K562 (cell line): ENCODE results near the gene XPO6. TPM values are rescaled to one million over a fixed set of nuclear protein-coding genes. Genes with fewer than 3 reads are reported as not detected.

Experiments
- ATAC-seq: fragments of 200-7000 bp; cut with Tn5 transposase; 3 replicates; pipeline ENCODE4 v1.9.1; 2020; ENCODE audit warnings: moderate library complexity
- BruUV-seq: library from RNA; stranded (reverse); fragments of 400-500 nt; replicated peaks from 2 replicates; lab custom pipeline; 2021; lab: Mats Ljungman, UMichigan
- CTCF ChIA-PET: fragments of 300-600 bp; formaldehyde crosslinking; extraction: SDS; loops from one replicate; lab custom pipeline; 2021; ENCODE audit warnings: low intra/inter-chr PET ratio; lab: Yijun Ruan, JAX
- POLR2A ChIA-PET: fragments of 300-600, 350-650 bp; sonication (Branson Sonifier 250); formaldehyde crosslinking; extraction: SDS; loops from one replicate; lab custom pipeline; 2021; ENCODE audit warnings: antibody characterized with exemption, inconsistent platforms; lab: Yijun Ruan, JAX
- DNase-seq, 4 experiments: peaks; one replicate each; pipeline versions ENCODE4 v3.0.0 to v3.0.0-alpha.2; 2011 to 2018; ENCODE audit warnings: low spot score in 3 of 4, mixed read lengths in 3 of 4; ENCODE audit errors: extremely low read depth in 1 of 4
- FAIRE-seq: peaks from 2 replicates; lab custom pipeline; 2011; peaks lifted over from hg19 to GRCh38; lab: Jason Lieb, UNC
- H2AFZ ChIP-seq: 2 replicates; pipeline ENCODE4 v1.6.0; 2011; ENCODE audit warnings: low read depth, low read length, control low read depth, inconsistent platforms
- H3K27ac ChIP-seq: fragments of 200-600 bp; 3 replicates; pipeline ENCODE4 v1.8.0; 2011; ENCODE audit warnings: low read depth, mild to moderate bottlenecking, control low read depth, inconsistent platforms, low read length, moderate library complexity, mixed read lengths; ENCODE audit errors: extremely low read depth
- H3K27me3 ChIP-seq, 2 experiments: fragments of 300-600 bp in 1 of 2; 2 replicates in 1 of 2; 3 replicates in 1 of 2; pipeline versions ENCODE4 v1.6.0 to v1.8.0; 2011; ENCODE audit warnings: inconsistent platforms in 2 of 2, low read length in 2 of 2, mild to moderate bottlenecking in 1 of 2, mixed read lengths in 1 of 2, moderate library complexity in 1 of 2; ENCODE audit not compliant: control insufficient read depth in 2 of 2, insufficient read depth in 2 of 2
- H3K36me3 ChIP-seq: fragments of 300-600 bp; 3 replicates; pipeline ENCODE4 v1.8.0; 2011; ENCODE audit warnings: mild to moderate bottlenecking, low read length, inconsistent platforms; ENCODE audit not compliant: control insufficient read depth, insufficient read depth
- H3K4me1 ChIP-seq, 2 experiments: fragments of 200-600 bp in 1 of 2; replicated peaks in 1 of 2; 2 replicates in 1 of 2; 3 replicates in 1 of 2; pipeline versions ENCODE4 v1.5.1 to v1.8.0; 2011; ENCODE audit warnings: inconsistent platforms in 2 of 2, low read length in 2 of 2, mild to moderate bottlenecking in 1 of 2, mixed read lengths in 1 of 2, moderate library complexity in 1 of 2; ENCODE audit not compliant: control insufficient read depth in 2 of 2, insufficient read depth in 2 of 2
- H3K4me2 ChIP-seq: 2 replicates; pipeline ENCODE4 v1.6.1; 2011; ENCODE audit warnings: low read length, control low read depth, inconsistent platforms, mixed read lengths; ENCODE audit not compliant: insufficient read depth
- H3K4me3 ChIP-seq: fragments of 200-600 bp; sonication (generic), shearing (Covaris generic); 2 replicates; pipeline ENCODE4 v1.5.1; 2016; ENCODE audit warnings: control low read depth, inconsistent platforms
- H3K79me2 ChIP-seq: fragments of 200-600 bp; 3 replicates; pipeline ENCODE4 v1.8.0; 2011; ENCODE audit warnings: low read length, inconsistent platforms; ENCODE audit not compliant: control insufficient read depth, insufficient read depth
- H3K9ac ChIP-seq, 2 experiments: 2 replicates each; pipeline versions ENCODE4 v1.6.0 to v1.6.1; 2011; ENCODE audit warnings: low read depth in 2 of 2, low read length in 2 of 2, control low read depth in 1 of 2, inconsistent platforms in 1 of 2, mild to moderate bottlenecking in 1 of 2, mixed read lengths in 1 of 2; ENCODE audit not compliant: insufficient read depth in 1 of 2
- H3K9me1 ChIP-seq: one replicate; pipeline ENCODE4 v1.6.0; 2011; ENCODE audit warnings: inconsistent platforms, mild to moderate bottlenecking, low read length, moderate library complexity; ENCODE audit not compliant: control insufficient read depth, insufficient read depth
- H3K9me3 ChIP-seq: replicated peaks from 2 replicates; pipeline ENCODE4 v1.5.1; 2011; ENCODE audit warnings: low read depth, low read length, inconsistent platforms; ENCODE audit not compliant: control insufficient read depth, insufficient read depth
- H4K20me1 ChIP-seq: replicated peaks from 2 replicates; pipeline ENCODE4 v1.6.1; 2011; ENCODE audit warnings: low read length, inconsistent platforms, mixed read lengths; ENCODE audit not compliant: control insufficient read depth, insufficient read depth
- ESRRA ChIP-seq: fragments of 450-650 bp; IDR thresholded peaks from 2 replicates; pipeline ENCODE4 v1.6.1; 2014; ENCODE audit warnings: low read depth, mild to moderate bottlenecking, moderate library complexity, borderline replicate concordance
- KAT7 ChIP-seq: sonication (generic); formaldehyde crosslinking; IDR thresholded peaks from 2 replicates; pipeline ENCODE4 v1.8.0; 2022; ENCODE audit warnings: missing genetic modification reagents, mild to moderate bottlenecking, borderline replicate concordance
- MCM3 ChIP-seq: fragments of 450-650 bp; IDR thresholded peaks from 2 replicates; pipeline ENCODE4 v1.6.1; 2016
- MXI1 ChIP-seq: IDR thresholded peaks from 2 replicates; pipeline ENCODE4 v1.6.1; 2011; ENCODE audit warnings: low read depth, mild to moderate bottlenecking, improper control_type of control experiment, low read length
- NR4A1 ChIP-seq, 2 experiments: fragments of 250-450 bp in 1 of 2; fragments of 450-650 bp in 1 of 2; sonication (Bioruptor Pico) in 1 of 2; IDR thresholded peaks; 2 replicates each; pipeline versions ENCODE4 v1.4.0 to v1.6.1; 2016 to 2020; ENCODE audit warnings: mild to moderate bottlenecking in 2 of 2, missing compliant biosample characterization in 1 of 2, missing genetic modification characterization in 1 of 2, moderate library complexity in 1 of 2
- SMAD3 ChIP-seq: fragments of 450-650 bp; formaldehyde crosslinking; conservative IDR thresholded peaks from 2 replicates; pipeline ENCODE4 v1.4.0; 2020; ENCODE audit warnings: mild to moderate bottlenecking
- WGBS: fragments of 100-300 bp; shearing (Covaris generic); methylation state at CpG from one replicate; pipeline ENCODE4 v1.1.6; 2016; ENCODE audit warnings: low coverage, mixed read lengths; ENCODE audit not compliant: insufficient coverage; ENCODE audit errors: missing lambda C conversion rate; 5-methylcytosine and 5-hydroxymethylcytosine counted together
- in situ Hi-C: fragments of 300-500 bp; cut with MboI; formaldehyde crosslinking; loops from 4 replicates; pipeline ENCODE4 v1.15.0; 2018; ENCODE audit warnings: inconsistent platforms, mixed read lengths
- intact Hi-C: fragments of 100-400 bp; cut with micrococcal nuclease; formaldehyde crosslinking; loops from 2 replicates; pipeline ENCODE4 v1.14.2; 2022
- polyA plus RNA-seq, 8 experiments: library from polyadenylated mRNA; depleted of rRNA in 4 of 8; stranded (reverse) in 5 of 8; unstranded in 3 of 8; fragments of >200 nt; fragmentation: Nextera tagmentation in 2 of 8; fragmentation: Illumina TruSeq in 1 of 8; extraction: Ambion mirVana in 2 of 8; extraction: Trizol in 1 of 8; gene quantifications; 2 replicates each; pipeline versions ENCODE4 v1.2.1 to v1.2.3, GENCODE V29; 2011 to 2014; ENCODE audit warnings: inconsistent platforms in 1 of 8, missing spikeins in 1 of 8
- total RNA-seq, 7 experiments: library from RNA; depleted of rRNA in 6 of 7; stranded (reverse); fragments of >200 nt in 6 of 7; fragmentation: Illumina TruSeq in 2 of 7; extraction: Trizol in 2 of 7; gene quantifications; 2 replicates each; pipeline versions ENCODE4 v1.2.1 to v1.2.3, GENCODE V29; 2011 to 2021; ENCODE audit warnings: low replicate concordance in 1 of 7
- TF ChIP-seq, protein P1 (sequence below): sonication (generic); formaldehyde crosslinking; IDR thresholded peaks from 2 replicates; pipeline ENCODE4 v1.9.0; 2022; ENCODE audit warnings: mild to moderate bottlenecking, missing genetic modification reagents
- TF ChIP-seq, protein P2 (sequence below), 2 experiments: fragments of 250-450 bp in 1 of 2; fragments of 450-650 bp in 1 of 2; sonication (Bioruptor Pico) in 1 of 2; IDR thresholded peaks; 2 replicates each; pipeline versions ENCODE4 v1.6.1 to v1.8.0; 2016 to 2021; ENCODE audit warnings: mild to moderate bottlenecking in 2 of 2, moderate library complexity in 2 of 2, missing compliant biosample characterization in 1 of 2, missing genetic modification characterization in 1 of 2
- TF ChIP-seq, protein P3 (sequence below): IDR thresholded peaks from 2 replicates; pipeline ENCODE4 v1.6.1; 2011; ENCODE audit not compliant: insufficient read length; ENCODE audit errors: extremely low read depth
- TF ChIP-seq, protein P4 (sequence below): fragments of 450-650 bp; formaldehyde crosslinking; IDR thresholded peaks from 2 replicates; pipeline ENCODE4 v1.4.0; 2022; ENCODE audit warnings: missing genetic modification characterization

Gene XPO6
- total and polyA plus RNA-seq, 9 of the 15 experiments (the other 6 are each of a cell fraction or from before 2014, with no cell fraction given): 11.2 to 196 (median 119) TPM

GRCh38 chr16:28131743-28132393 is 79.9 kb downstream of the XPO6 start:
- H3K27me3 ChIP-seq: no peaks in the 10 kb centered on the region
- H3K79me2 ChIP-seq: no peaks in the 10 kb centered on the region
- peaks cover 10% of the 10 kb centered on the region; the same call in 1 of the 2 replicates for H4K20me1 ChIP-seq
- no peaks in the 10 kb centered on the region for H3K4me1 ChIP-seq
- no peak overlapping the region for H3K27ac ChIP-seq
- TF ChIP-seq, protein P1, sequence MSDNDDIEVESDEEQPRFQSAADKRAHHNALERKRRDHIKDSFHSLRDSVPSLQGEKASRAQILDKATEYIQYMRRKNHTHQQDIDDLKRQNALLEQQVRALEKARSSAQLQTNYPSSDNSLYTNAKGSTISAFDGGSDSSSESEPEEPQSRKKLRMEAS (CRISPR knock-in tag): no peak
- no peak for TF ChIP-seq ESRRA
- no peak for TF ChIP-seq NR4A1 (CRISPR knock-in tag; IDR thresholded peaks at IDR 0.05)
- TF ChIP-seq NR4A1 (tag; IDR thresholded peaks at IDR 0.05): no peak
- TF ChIP-seq SMAD3: no peak
- no peak for TF ChIP-seq MXI1
- no peak for TF ChIP-seq KAT7 (CRISPR knock-in tag)
- TF ChIP-seq, protein P2, sequence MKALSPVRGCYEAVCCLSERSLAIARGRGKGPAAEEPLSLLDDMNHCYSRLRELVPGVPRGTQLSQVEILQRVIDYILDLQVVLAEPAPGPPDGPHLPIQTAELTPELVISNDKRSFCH (CRISPR knock-in tag; IDR thresholded peaks at IDR 0.05): no peak
- TF ChIP-seq, protein P2 (tag; IDR thresholded peaks at IDR 0.05): no peak
- TF ChIP-seq, protein P3, sequence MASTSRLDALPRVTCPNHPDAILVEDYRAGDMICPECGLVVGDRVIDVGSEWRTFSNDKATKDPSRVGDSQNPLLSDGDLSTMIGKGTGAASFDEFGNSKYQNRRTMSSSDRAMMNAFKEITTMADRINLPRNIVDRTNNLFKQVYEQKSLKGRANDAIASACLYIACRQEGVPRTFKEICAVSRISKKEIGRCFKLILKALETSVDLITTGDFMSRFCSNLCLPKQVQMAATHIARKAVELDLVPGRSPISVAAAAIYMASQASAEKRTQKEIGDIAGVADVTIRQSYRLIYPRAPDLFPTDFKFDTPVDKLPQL: no peak
- TF ChIP-seq, protein P4, sequence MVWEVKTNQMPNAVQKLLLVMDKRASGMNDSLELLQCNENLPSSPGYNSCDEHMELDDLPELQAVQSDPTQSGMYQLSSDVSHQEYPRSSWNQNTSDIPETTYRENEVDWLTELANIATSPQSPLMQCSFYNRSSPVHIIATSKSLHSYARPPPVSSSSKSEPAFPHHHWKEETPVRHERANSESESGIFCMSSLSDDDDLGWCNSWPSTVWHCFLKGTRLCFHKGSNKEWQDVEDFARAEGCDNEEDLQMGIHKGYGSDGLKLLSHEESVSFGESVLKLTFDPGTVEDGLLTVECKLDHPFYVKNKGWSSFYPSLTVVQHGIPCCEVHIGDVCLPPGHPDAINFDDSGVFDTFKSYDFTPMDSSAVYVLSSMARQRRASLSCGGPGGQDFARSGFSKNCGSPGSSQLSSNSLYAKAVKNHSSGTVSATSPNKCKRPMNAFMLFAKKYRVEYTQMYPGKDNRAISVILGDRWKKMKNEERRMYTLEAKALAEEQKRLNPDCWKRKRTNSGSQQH (CRISPR knock-in tag): no peak
- no peak for TF ChIP-seq MCM3
- ATAC-seq (no peak), FAIRE-seq (no peak), DNase-seq (no peak)
- BruUV-seq: no TSS peak
- no peaks in the 10 kb centered on the region for H3K9me1 ChIP-seq
- H3K4me2 ChIP-seq: no peak overlapping the region
- CTCF ChIA-PET: no interaction called here
- H3K4me3 ChIP-seq: no peak overlapping the region
- no peaks in the 10 kb centered on the region for H3K9me3 ChIP-seq
- H3K36me3 ChIP-seq: peaks cover 99% of the 10 kb centered on the region
- POLR2A ChIA-PET: interaction anchor here (0.6 kb wide), 1 partner anchor 83 kb away, joined by 4 read pairs; no protein-coding TSS in a partner anchor
- intact Hi-C loops: no loop called here
- no peak overlapping the region for H2AFZ ChIP-seq
- no peak overlapping the region for H3K9ac ChIP-seq
- 82% methylated on average over 5 of the region's 5 CpGs for WGBS
- in situ Hi-C loops: no loop called here
